ENCODE data around the gene CXCR1.

Gene CXCR1

GRCh38 chr2:218137514-218137913, 29.2 kb downstream of the CXCR1 start:
- TF ChIP-seq CTCF (IDR thresholded peaks at IDR 0.05): no peak

- TF ChIP-seq CTCF (IDR thresholded peaks at IDR 0.05): no peak
Measured at GRCh38 chr2:218130822-218131221, 35.9 kb downstream of the CXCR1 start.

GRCh38 chr2:218130377-218130776, 36.4 kb downstream of the CXCR1 start:
- no peak for TF ChIP-seq CTCF (IDR thresholded peaks at IDR 0.05)

GRCh38 chr2:218129458-218130135, 37.2 kb downstream of the CXCR1 start:
- no peak for TF ChIP-seq CTCF (IDR thresholded peaks at IDR 0.05)

- no peak for TF ChIP-seq CTCF (IDR thresholded peaks at IDR 0.05)
Measured at GRCh38 chr2:218128781-218129457, 37.8 kb downstream of the CXCR1 start.

- TF ChIP-seq CTCF (IDR thresholded peaks at IDR 0.05): no peak
Measured at GRCh38 chr2:218127929-218128455, 38.8 kb downstream of the CXCR1 start.

GRCh38 chr2:218125626-218126080, 41.1 kb downstream of the CXCR1 start, which contains the start of gene CXCR2:
Gene CXCR2 (plus strand): TSS chr2:218126028. CDS start chr2:218134802, 8,774 bp downstream.
- TF ChIP-seq CTCF (IDR thresholded peaks at IDR 0.05): no peak
